GM12892 (cell line): ENCODE data around the gene LAMA3.

Experiments
- POLR2A ChIP-seq: IDR thresholded peaks from 2 replicates; pipeline ENCODE4 v1.6.1; 2011; ENCODE audit warnings: low read depth, low read length, control low read depth
- POLR2AphosphoS5 ChIP-seq: IDR thresholded peaks from 2 replicates; pipeline ENCODE4 v1.6.1; 2011; ENCODE audit warnings: low read depth, low read length, control low read depth

- TF ChIP-seq POLR2A (no peak), POLR2AphosphoS5 (no peak)
Observed at GRCh38 chr18:23710946-23711345, 21.7 kb downstream of the LAMA3 start.
